Hepatocyte (in vitro differentiated cells): Measurements from ENCODE around the gene CRAMP1.

Experiments used
- EZH2 ChIP-seq: fragments of 200-600 bp; sonication (generic); IDR thresholded peaks from 2 replicates; pipeline ENCODE4 v1.6.1; 2016; ENCODE audit warnings: antibody characterized with exemption, mild to moderate bottlenecking, borderline replicate concordance
- EZH2phosphoT487 ChIP-seq: fragments of 200-600 bp; sonication (generic); IDR thresholded peaks from one replicate; pipeline ENCODE4 v1.6.1; 2018; ENCODE audit warnings: antibody characterized with exemption, mild to moderate bottlenecking, low read depth, moderate library complexity; ENCODE audit not compliant: unreplicated experiment, severe bottlenecking
- TF ChIP-seq, protein P1 (sequence below): fragments of 200-600 bp; sonication (generic); IDR thresholded peaks from 2 replicates; pipeline ENCODE4 v1.5.1; 2016; ENCODE audit warnings: antibody characterized with exemption, mild to moderate bottlenecking; ENCODE audit not compliant: poor library complexity

DNA sequence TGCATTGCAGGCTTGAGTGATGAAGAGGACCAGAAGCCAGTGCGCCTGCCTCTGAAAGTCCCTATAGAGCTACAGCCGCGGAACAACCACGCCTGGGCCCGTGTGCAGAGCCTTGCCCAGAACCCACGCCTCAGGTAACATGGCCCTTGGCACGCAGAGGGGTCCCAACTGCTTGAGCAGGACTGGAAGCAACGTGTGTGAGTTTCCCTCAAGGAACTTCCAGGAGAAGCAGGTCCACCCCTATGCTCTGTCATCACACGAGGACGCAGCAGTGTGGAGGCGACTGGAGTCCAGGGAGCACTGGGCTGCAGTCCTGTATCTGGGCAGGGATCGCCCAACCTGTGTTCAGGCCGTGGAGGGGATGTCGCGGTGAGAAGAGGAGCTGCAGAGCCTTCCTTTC lies 40.9 kb downstream of the CRAMP1 start:
- TF ChIP-seq EZH2phosphoT487 = no peak
- no peak for TF ChIP-seq EZH2
- TF ChIP-seq, protein P1, sequence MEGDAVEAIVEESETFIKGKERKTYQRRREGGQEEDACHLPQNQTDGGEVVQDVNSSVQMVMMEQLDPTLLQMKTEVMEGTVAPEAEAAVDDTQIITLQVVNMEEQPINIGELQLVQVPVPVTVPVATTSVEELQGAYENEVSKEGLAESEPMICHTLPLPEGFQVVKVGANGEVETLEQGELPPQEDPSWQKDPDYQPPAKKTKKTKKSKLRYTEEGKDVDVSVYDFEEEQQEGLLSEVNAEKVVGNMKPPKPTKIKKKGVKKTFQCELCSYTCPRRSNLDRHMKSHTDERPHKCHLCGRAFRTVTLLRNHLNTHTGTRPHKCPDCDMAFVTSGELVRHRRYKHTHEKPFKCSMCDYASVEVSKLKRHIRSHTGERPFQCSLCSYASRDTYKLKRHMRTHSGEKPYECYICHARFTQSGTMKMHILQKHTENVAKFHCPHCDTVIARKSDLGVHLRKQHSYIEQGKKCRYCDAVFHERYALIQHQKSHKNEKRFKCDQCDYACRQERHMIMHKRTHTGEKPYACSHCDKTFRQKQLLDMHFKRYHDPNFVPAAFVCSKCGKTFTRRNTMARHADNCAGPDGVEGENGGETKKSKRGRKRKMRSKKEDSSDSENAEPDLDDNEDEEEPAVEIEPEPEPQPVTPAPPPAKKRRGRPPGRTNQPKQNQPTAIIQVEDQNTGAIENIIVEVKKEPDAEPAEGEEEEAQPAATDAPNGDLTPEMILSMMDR = no peak
